ENCODE data around the gene ZBTB40.

The ZBTB40 gene

DNA sequence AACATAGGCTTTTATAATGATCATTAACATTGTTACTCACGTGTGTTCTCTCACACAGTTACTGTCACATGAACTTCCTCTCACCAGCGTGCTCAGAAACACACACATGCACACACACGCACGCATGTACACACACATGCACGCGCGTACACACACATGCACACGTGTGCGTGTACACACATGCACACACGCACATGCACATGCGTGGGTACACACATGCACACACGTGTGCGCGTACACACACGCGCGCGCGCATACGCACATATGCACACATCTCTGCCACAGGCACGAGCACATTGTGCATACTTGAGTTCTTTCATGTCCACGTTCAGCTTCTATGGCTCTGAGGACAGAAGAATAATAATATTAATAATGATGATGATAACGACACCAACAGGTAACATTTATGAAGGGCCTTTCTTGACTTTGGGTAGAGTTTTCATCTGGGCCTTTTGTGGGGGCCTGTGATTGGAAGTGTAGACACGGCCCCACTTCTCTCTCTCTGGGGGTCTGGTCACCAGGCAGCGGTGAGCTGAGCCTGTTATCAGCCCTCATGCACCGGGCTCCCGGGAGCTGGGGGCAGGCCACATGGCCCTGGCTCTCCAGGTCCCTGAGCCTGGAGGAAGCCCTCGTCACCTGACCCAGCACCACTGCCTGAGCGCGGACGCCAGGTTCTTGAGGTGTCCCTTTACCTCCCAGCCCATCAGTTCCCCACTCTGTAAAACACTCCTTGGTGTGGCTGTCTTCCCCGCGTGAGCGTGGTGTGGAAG, 118.7 kb downstream of the ZBTB40 start:
- Histone ChIP-seq H3K27ac (no peak overlapping the region), H3K4me3 (ENCODE audit: low read depth, low read length) (no peak overlapping the region), H3K9me3 (ENCODE audit: severe bottlenecking) (no peaks in the 10 kb centered on the region), H3K36me3 (no peaks in the 10 kb centered on the region; the same call in 1 of the 2 replicates), H3K27me3 (ENCODE audit: insufficient read depth, low read depth, severe bottlenecking) (no peaks in the 10 kb centered on the region)
- DNase-seq, result no peak
- TF ChIP-seq, protein P1, sequence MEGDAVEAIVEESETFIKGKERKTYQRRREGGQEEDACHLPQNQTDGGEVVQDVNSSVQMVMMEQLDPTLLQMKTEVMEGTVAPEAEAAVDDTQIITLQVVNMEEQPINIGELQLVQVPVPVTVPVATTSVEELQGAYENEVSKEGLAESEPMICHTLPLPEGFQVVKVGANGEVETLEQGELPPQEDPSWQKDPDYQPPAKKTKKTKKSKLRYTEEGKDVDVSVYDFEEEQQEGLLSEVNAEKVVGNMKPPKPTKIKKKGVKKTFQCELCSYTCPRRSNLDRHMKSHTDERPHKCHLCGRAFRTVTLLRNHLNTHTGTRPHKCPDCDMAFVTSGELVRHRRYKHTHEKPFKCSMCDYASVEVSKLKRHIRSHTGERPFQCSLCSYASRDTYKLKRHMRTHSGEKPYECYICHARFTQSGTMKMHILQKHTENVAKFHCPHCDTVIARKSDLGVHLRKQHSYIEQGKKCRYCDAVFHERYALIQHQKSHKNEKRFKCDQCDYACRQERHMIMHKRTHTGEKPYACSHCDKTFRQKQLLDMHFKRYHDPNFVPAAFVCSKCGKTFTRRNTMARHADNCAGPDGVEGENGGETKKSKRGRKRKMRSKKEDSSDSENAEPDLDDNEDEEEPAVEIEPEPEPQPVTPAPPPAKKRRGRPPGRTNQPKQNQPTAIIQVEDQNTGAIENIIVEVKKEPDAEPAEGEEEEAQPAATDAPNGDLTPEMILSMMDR (IDR thresholded peaks at IDR 0.05; ENCODE audit: low read depth, low read length), result no peak

DNA sequence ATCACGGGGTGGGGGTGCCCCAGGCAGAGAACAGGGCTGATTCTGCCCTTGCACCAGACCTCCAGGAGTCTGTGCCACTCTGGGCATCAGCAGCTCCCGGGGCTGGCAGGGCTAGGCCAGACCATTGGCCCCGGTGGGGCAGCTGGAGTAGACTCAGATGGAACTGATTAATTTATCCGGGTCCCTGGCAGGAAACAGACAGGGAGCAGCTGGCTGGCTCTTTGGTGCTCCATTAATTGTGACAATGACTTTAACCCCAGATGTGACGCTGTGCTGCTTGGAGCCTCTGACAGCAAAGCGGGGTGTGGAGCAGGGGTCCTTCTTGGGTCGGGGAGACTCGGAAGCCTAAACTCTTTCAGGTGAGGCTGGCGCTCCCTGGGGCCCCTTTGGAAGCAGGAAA, 121.2 kb downstream of the ZBTB40 start:
- H3K36me3 ChIP-seq, result peaks cover 6% of the 10 kb centered on the region
- no peaks in the 10 kb centered on the region for H3K27me3 ChIP-seq (ENCODE audit: insufficient read depth, low read depth, severe bottlenecking)
- H3K9me3 ChIP-seq (ENCODE audit: severe bottlenecking), result no peaks in the 10 kb centered on the region
- no peak for DNase-seq
- H3K27ac ChIP-seq, result no peak overlapping the region
- no peak overlapping the region for H3K4me3 ChIP-seq (ENCODE audit: low read depth, low read length)
- TF ChIP-seq, protein P1 (IDR thresholded peaks at IDR 0.05; ENCODE audit: low read depth, low read length), result no peak

DNA sequence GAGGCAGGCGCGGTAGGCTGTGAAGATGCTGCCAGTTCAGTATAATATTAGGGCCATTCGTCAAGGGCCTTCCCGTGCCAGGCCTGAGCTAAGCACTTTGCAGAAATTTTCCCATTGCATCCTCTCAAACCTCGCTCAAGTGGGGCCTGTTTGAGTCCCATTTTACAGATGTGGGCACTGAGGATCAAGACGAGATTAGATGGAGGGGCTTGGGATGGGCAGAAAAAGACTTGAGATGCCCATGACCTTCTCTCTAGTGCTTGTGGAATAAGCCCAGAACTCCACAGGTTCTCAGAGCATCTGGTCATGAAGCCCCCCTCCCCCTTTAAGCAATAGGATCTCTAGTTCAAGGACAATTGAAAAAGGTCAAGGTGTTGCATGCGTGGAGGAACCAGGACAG, 121.6 kb downstream of the ZBTB40 start:
- TF ChIP-seq, protein P1 (IDR thresholded peaks at IDR 0.05; ENCODE audit: low read depth, low read length), result no peak

DNA sequence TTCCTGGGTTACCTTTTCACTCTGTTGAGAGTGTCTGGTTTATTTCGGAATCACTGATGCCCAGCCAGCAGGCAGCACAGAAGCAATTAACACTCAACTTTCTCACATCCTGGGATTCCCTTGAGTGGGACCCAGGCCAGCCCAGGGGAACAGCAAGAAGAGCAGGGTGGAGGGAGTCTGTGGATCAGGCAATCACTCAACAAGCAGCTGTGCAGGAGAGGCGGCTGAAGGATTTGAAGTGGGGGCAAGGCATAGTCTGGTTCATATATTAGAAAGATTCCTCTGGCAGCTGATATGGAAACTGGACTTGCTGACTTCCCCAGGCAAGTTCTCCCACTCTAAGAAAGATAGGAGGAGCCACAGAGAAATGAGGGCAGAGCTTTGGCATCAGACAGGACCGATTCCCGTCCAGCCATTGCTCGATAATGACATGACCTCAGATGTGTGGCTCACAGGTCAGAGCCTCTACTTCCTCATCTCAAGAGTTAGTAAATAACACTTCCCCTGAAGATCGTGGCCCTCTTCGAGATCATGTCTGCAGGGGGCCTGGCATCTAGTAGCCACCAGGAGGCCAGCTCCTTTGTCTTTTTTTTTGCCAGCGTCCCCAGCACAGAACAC, 124.0 kb downstream of the ZBTB40 start:
- DNase-seq, result no peak
- H3K9me3 ChIP-seq (ENCODE audit: severe bottlenecking), result no peaks in the 10 kb centered on the region
- no peak overlapping the region for H3K27ac ChIP-seq
- no peak overlapping the region for H3K4me3 ChIP-seq (ENCODE audit: low read depth, low read length)
- H3K36me3 ChIP-seq, result peaks cover 10% of the 10 kb centered on the region
- H3K27me3 ChIP-seq (ENCODE audit: insufficient read depth, low read depth, severe bottlenecking), result no peaks in the 10 kb centered on the region
- TF ChIP-seq, protein P1 (IDR thresholded peaks at IDR 0.05; ENCODE audit: low read depth, low read length), result no peak

More for the DNA sequence above, 121.6 kb downstream of the ZBTB40 start:
- Histone ChIP-seq H3K9me3 (ENCODE audit: severe bottlenecking) (no peaks in the 10 kb centered on the region), H3K4me3 (ENCODE audit: low read depth, low read length) (no peak overlapping the region), H3K27me3 (ENCODE audit: insufficient read depth, low read depth, severe bottlenecking) (no peaks in the 10 kb centered on the region), H3K36me3 (peaks cover 6% of the 10 kb centered on the region), H3K27ac (no peak overlapping the region)
- DNase-seq, result no peak

DNA sequence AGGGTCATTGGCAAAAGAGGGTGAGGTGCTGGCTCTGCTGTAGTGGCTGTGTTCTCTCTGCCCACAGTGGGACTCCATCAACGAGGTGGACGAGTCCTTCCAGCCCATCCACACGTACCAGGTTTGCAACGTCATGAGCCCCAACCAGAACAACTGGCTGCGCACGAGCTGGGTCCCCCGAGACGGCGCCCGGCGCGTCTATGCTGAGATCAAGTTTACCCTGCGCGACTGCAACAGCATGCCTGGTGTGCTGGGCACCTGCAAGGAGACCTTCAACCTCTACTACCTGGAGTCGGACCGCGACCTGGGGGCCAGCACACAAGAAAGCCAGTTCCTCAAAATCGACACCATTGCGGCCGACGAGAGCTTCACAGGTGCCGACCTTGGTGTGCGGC, 124.5 kb downstream of the ZBTB40 start:
- H3K27ac ChIP-seq, result no peak overlapping the region
- no peaks in the 10 kb centered on the region for H3K9me3 ChIP-seq (ENCODE audit: severe bottlenecking)
- H3K27me3 ChIP-seq (ENCODE audit: insufficient read depth, low read depth, severe bottlenecking), result no peaks in the 10 kb centered on the region
- H3K36me3 ChIP-seq, result peaks cover 15% of the 10 kb centered on the region
- DNase-seq, result no peak
- no peak overlapping the region for H3K4me3 ChIP-seq (ENCODE audit: low read depth, low read length)
- TF ChIP-seq, protein P1 (IDR thresholded peaks at IDR 0.05; ENCODE audit: low read depth, low read length), result no peak

All from WERI-Rb-1 (cell line).